ENCODE data around the gene BCLAF3. TPM values are rescaled to one million over a fixed set of nuclear protein-coding genes. Genes with fewer than 3 reads are reported as not detected.

The BCLAF3 gene
- polyA plus RNA-seq, 1 donor from 2014 or later, result 34.6 TPM

GRCh38 chrX:19958552-19959486, 32.0 kb downstream of the BCLAF3 start:
- no peaks in the 10 kb centered on the region for H3K79me2 ChIP-seq (replicated peaks; ENCODE audit: insufficient read depth, low read length)
- no peaks in the 10 kb centered on the region for H3K9me2 ChIP-seq (ENCODE audit: insufficient read depth, low read length)

GRCh38 chrX:19956923-19957322, 33.9 kb downstream of the BCLAF3 start:
- no peak for TF ChIP-seq SMC3 (conservative IDR thresholded peaks at IDR 0.05; ENCODE audit: poor library complexity)
- TF ChIP-seq, protein P1, sequence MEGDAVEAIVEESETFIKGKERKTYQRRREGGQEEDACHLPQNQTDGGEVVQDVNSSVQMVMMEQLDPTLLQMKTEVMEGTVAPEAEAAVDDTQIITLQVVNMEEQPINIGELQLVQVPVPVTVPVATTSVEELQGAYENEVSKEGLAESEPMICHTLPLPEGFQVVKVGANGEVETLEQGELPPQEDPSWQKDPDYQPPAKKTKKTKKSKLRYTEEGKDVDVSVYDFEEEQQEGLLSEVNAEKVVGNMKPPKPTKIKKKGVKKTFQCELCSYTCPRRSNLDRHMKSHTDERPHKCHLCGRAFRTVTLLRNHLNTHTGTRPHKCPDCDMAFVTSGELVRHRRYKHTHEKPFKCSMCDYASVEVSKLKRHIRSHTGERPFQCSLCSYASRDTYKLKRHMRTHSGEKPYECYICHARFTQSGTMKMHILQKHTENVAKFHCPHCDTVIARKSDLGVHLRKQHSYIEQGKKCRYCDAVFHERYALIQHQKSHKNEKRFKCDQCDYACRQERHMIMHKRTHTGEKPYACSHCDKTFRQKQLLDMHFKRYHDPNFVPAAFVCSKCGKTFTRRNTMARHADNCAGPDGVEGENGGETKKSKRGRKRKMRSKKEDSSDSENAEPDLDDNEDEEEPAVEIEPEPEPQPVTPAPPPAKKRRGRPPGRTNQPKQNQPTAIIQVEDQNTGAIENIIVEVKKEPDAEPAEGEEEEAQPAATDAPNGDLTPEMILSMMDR (IDR thresholded peaks at IDR 0.05; ENCODE audit: poor library complexity, severe bottlenecking), result no peak
- no peak for TF ChIP-seq MXI1 (conservative IDR thresholded peaks at IDR 0.05; ENCODE audit: poor library complexity, severe bottlenecking)
- no peak for TF ChIP-seq POLR2AphosphoS5 (IDR thresholded peaks at IDR 0.05)
- no peak for TF ChIP-seq EZH2 (IDR thresholded peaks at IDR 0.05; ENCODE audit: borderline replicate concordance, insufficient read depth, low read length, poor library complexity, severe bottlenecking)
- no peaks in the 10 kb centered on the region for H3K36me3 ChIP-seq (ENCODE audit: insufficient read depth, low read length)
- H2AFZ ChIP-seq (ENCODE audit: low read depth, low read length), result no peak overlapping the region
- H3K4me3 ChIP-seq (ENCODE audit: low read length), result no peak overlapping the region
- no peak overlapping the region for H3K4me2 ChIP-seq (ENCODE audit: low read length)
- H3K9me3 ChIP-seq (ENCODE audit: low read length), result no peaks in the 10 kb centered on the region
- H3K9ac ChIP-seq (ENCODE audit: low read length), result no peak overlapping the region
- H3K27me3 ChIP-seq (ENCODE audit: insufficient read depth, low read depth, low read length), result no peaks in the 10 kb centered on the region
- no peaks in the 10 kb centered on the region for H4K20me1 ChIP-seq (ENCODE audit: insufficient read depth)
- H3K9me2 ChIP-seq (ENCODE audit: insufficient read depth, low read length), result no peaks in the 10 kb centered on the region
- H3K27ac ChIP-seq (ENCODE audit: low read length), result no peak overlapping the region
- no peaks in the 10 kb centered on the region for H3K79me2 ChIP-seq (replicated peaks; ENCODE audit: insufficient read depth, low read length)
- H3F3A ChIP-seq (ENCODE audit: insufficient read depth, low read length, poor library complexity, severe bottlenecking), result no peaks in the 10 kb centered on the region

More at GRCh38 chrX:19958552-19959486, 32.0 kb downstream of the BCLAF3 start:
- Histone ChIP-seq H3K36me3 (ENCODE audit: insufficient read depth, low read length) (no peaks in the 10 kb centered on the region), H3K27me3 (ENCODE audit: insufficient read depth, low read depth, low read length) (no peaks in the 10 kb centered on the region), H3K9ac (ENCODE audit: low read length) (no peak overlapping the region), H2AFZ (ENCODE audit: low read depth, low read length) (no peak overlapping the region), H3K4me2 (ENCODE audit: low read length) (no peak overlapping the region), H3K27ac (ENCODE audit: low read length) (no peak overlapping the region), H4K20me1 (ENCODE audit: insufficient read depth) (no peaks in the 10 kb centered on the region), H3K4me3 (ENCODE audit: low read length) (no peak overlapping the region), H3F3A (ENCODE audit: insufficient read depth, low read length, poor library complexity, severe bottlenecking) (no peaks in the 10 kb centered on the region), H3K9me3 (ENCODE audit: low read length) (no peaks in the 10 kb centered on the region)
- TF ChIP-seq POLR2AphosphoS5 (IDR thresholded peaks at IDR 0.05) (no peak), RAD21 (conservative IDR thresholded peaks at IDR 0.05) (no peak)

- no peaks in the 10 kb centered on the region for H3K79me2 ChIP-seq (replicated peaks; ENCODE audit: insufficient read depth, low read length)
- H4K20me1 ChIP-seq (ENCODE audit: insufficient read depth), result no peaks in the 10 kb centered on the region
- TF ChIP-seq, protein P1 (IDR thresholded peaks at IDR 0.05; ENCODE audit: poor library complexity, severe bottlenecking), result no peak
- TF ChIP-seq REST (IDR thresholded peaks at IDR 0.05; ENCODE audit: borderline replicate concordance) (no peak), EP300 (conservative IDR thresholded peaks at IDR 0.05; ENCODE audit: poor library complexity, severe bottlenecking) (no peak), MXI1 (conservative IDR thresholded peaks at IDR 0.05; ENCODE audit: poor library complexity, severe bottlenecking) (no peak), EZH2 (IDR thresholded peaks at IDR 0.05; ENCODE audit: borderline replicate concordance, insufficient read depth, low read length, poor library complexity, severe bottlenecking) (no peak), RAD21 (conservative IDR thresholded peaks at IDR 0.05) (no peak)
- no peaks in the 10 kb centered on the region for H3K36me3 ChIP-seq (ENCODE audit: insufficient read depth, low read length)
- H3K9ac ChIP-seq (ENCODE audit: low read length), result no peak overlapping the region
- H2AFZ ChIP-seq (ENCODE audit: low read depth, low read length), result no peak overlapping the region
- no peak overlapping the region for H3K4me3 ChIP-seq (ENCODE audit: low read length)
- H3K9me3 ChIP-seq (ENCODE audit: low read length), result no peaks in the 10 kb centered on the region
- H3K27ac ChIP-seq (ENCODE audit: low read length), result no peak overlapping the region
- no peaks in the 10 kb centered on the region for H3F3A ChIP-seq (ENCODE audit: insufficient read depth, low read length, poor library complexity, severe bottlenecking)
- no peaks in the 10 kb centered on the region for H3K9me2 ChIP-seq (ENCODE audit: insufficient read depth, low read length)
- H3K4me2 ChIP-seq (ENCODE audit: low read length), result no peak overlapping the region
- no peaks in the 10 kb centered on the region for H3K27me3 ChIP-seq (ENCODE audit: insufficient read depth, low read depth, low read length)
Observed at GRCh38 chrX:19956306-19956705, 34.6 kb downstream of the BCLAF3 start.

Measured in neural cell (in vitro differentiated cells).